HEK293 (cell line): Measurements from ENCODE around the gene GBA2.
A peak's percentile ranks its signal among the peaks of the same experiment; 100 is the strongest.

Experiments used
- CTCF ChIA-PET: fragments of 350-600 bp; formaldehyde crosslinking; extraction: SDS; loops from one replicate; lab custom pipeline; 2021; ENCODE audit warnings: antibody characterized with exemption; lab: Yijun Ruan, JAX
- POLR2A ChIA-PET: fragments of 300-600 bp; formaldehyde crosslinking; extraction: SDS; loops from one replicate; lab custom pipeline; 2020; ENCODE audit warnings: antibody characterized with exemption, inconsistent platforms; lab: Yijun Ruan, JAX
- H3K27ac ChIP-seq: fragments of 200-500 bp; sonication (Bioruptor generic); 2 replicates; pipeline ENCODE4 v1.5.1; 2014; ENCODE audit warnings: low read depth, low read length, control low read depth, inconsistent platforms; ENCODE audit errors: extremely low read depth
- H3K36me3 ChIP-seq, 2 experiments: fragments of 200-500 bp in 1 of 2; sonication (Bioruptor generic) in 1 of 2; 1 replicate in 1 of 2; 2 replicates in 1 of 2; pipeline ENCODE4 v1.5.1; 2014 to 2017; ENCODE audit warnings: inconsistent platforms in 2 of 2, low read length in 2 of 2; ENCODE audit not compliant: control insufficient read depth in 2 of 2, insufficient read depth in 1 of 2
- H3K4me1 ChIP-seq: fragments of 200-500 bp; sonication (Bioruptor generic); 2 replicates; pipeline ENCODE4 v1.5.1; 2014; ENCODE audit warnings: mild to moderate bottlenecking, low read length, inconsistent platforms; ENCODE audit not compliant: control insufficient read depth, insufficient read depth
- H3K4me3 ChIP-seq: 2 replicates; pipeline ENCODE4 v1.5.1; 2011; ENCODE audit warnings: low read depth, mild to moderate bottlenecking, control low read depth, low read length, moderate library complexity
- H3K9me3 ChIP-seq: fragments of 200-500 bp; sonication (Bioruptor generic); 2 replicates; pipeline ENCODE4 v1.5.1; 2014; ENCODE audit warnings: low read depth, low read length, inconsistent platforms; ENCODE audit not compliant: control insufficient read depth, insufficient read depth
- OSR2 ChIP-seq: fragments of 450-650 bp; formaldehyde crosslinking; IDR thresholded peaks from 2 replicates; pipeline ENCODE4 v1.5.1; 2016; ENCODE audit warnings: missing biosample characterization, missing genetic modification characterization
- PRDM6 ChIP-seq: fragments of 450-650 bp; formaldehyde crosslinking; IDR thresholded peaks from 2 replicates; pipeline ENCODE4 v1.5.1; 2017; ENCODE audit warnings: missing biosample characterization, missing genetic modification characterization
- SP3 ChIP-seq: fragments of 450-650 bp; formaldehyde crosslinking; IDR thresholded peaks from 2 replicates; pipeline ENCODE4 v1.5.1; 2016; ENCODE audit warnings: missing biosample characterization, missing genetic modification characterization
- ZBTB8A ChIP-seq: fragments of 450-650 bp; formaldehyde crosslinking; IDR thresholded peaks from 2 replicates; pipeline ENCODE4 v1.5.1; 2016; ENCODE audit warnings: missing biosample characterization, missing genetic modification characterization
- ZNF202 ChIP-seq: fragments of 450-650 bp; formaldehyde crosslinking; IDR thresholded peaks from 2 replicates; pipeline ENCODE4 v1.5.1; 2016; ENCODE audit warnings: missing biosample characterization, missing genetic modification characterization, borderline replicate concordance
- ZNF23 ChIP-seq: fragments of 450-650 bp; formaldehyde crosslinking; IDR thresholded peaks from 2 replicates; pipeline ENCODE4 v1.5.1; 2016; ENCODE audit warnings: missing biosample characterization, missing genetic modification characterization, borderline replicate concordance
- ZNF394 ChIP-seq: fragments of 450-650 bp; formaldehyde crosslinking; IDR thresholded peaks from 2 replicates; pipeline ENCODE4 v1.5.1; 2016; ENCODE audit warnings: missing biosample characterization, missing genetic modification characterization, mild to moderate bottlenecking, moderate library complexity, borderline replicate concordance
- ZNF426 ChIP-seq: fragments of 450-650 bp; formaldehyde crosslinking; IDR thresholded peaks from 2 replicates; pipeline ENCODE4 v1.5.1; 2017; ENCODE audit warnings: missing biosample characterization, missing genetic modification characterization, mild to moderate bottlenecking, inconsistent platforms, moderate library complexity
- ZNF530 ChIP-seq: fragments of 450-650 bp; formaldehyde crosslinking; IDR thresholded peaks from 2 replicates; pipeline ENCODE4 v1.5.1; 2016; ENCODE audit warnings: low read depth, missing biosample characterization, missing genetic modification characterization
- ZNF548 ChIP-seq: fragments of 450-650 bp; formaldehyde crosslinking; IDR thresholded peaks from 2 replicates; pipeline ENCODE4 v1.5.1; 2016; ENCODE audit warnings: missing biosample characterization, missing genetic modification characterization
- ZNF560 ChIP-seq: fragments of 450-650 bp; formaldehyde crosslinking; IDR thresholded peaks from 2 replicates; pipeline ENCODE4 v1.5.1; 2017; ENCODE audit warnings: missing biosample characterization, missing genetic modification characterization, borderline replicate concordance
- ZNF580 ChIP-seq: fragments of 450-650 bp; formaldehyde crosslinking; IDR thresholded peaks from 2 replicates; pipeline ENCODE4 v1.5.1; 2016; ENCODE audit warnings: missing biosample characterization, missing genetic modification characterization
- ZNF600 ChIP-seq: fragments of 450-650 bp; formaldehyde crosslinking; IDR thresholded peaks from 2 replicates; pipeline ENCODE4 v1.5.1; 2016; ENCODE audit warnings: missing biosample characterization, missing genetic modification characterization
- TF ChIP-seq, protein P1 (sequence below): fragments of 450-650 bp; IDR thresholded peaks from 2 replicates; pipeline ENCODE4 v1.5.1; 2018; ENCODE audit warnings: missing biosample characterization, missing genetic modification characterization
- TF ChIP-seq, protein P2 (sequence below): fragments of 450-650 bp; formaldehyde crosslinking; IDR thresholded peaks from 2 replicates; pipeline ENCODE4 v1.5.1; 2016; ENCODE audit warnings: missing biosample characterization, missing genetic modification characterization
- TF ChIP-seq, protein P3 (sequence below): fragments of 450-650 bp; formaldehyde crosslinking; IDR thresholded peaks from 2 replicates; pipeline ENCODE4 v1.5.1; 2016; ENCODE audit warnings: missing biosample characterization, missing genetic modification characterization, borderline replicate concordance

The GBA2 gene

GRCh38 chr9:35771943-35772342 lies 22.9 kb upstream of the GBA2 start:
- no peak overlapping the region for H3K27ac ChIP-seq
- ChIA-PET CTCF (interaction anchor here (0.9 to 2.8 kb wide), 6 partner anchors 10 to 183 kb away, joined by 3 to 18 read pairs (median 4); no protein-coding TSS in a partner anchor), POLR2A (no interaction called here)
- H3K36me3 ChIP-seq, result no peaks in the 10 kb centered on the region
- no peaks in the 10 kb centered on the region for H3K9me3 ChIP-seq
- TF ChIP-seq, protein P1, sequence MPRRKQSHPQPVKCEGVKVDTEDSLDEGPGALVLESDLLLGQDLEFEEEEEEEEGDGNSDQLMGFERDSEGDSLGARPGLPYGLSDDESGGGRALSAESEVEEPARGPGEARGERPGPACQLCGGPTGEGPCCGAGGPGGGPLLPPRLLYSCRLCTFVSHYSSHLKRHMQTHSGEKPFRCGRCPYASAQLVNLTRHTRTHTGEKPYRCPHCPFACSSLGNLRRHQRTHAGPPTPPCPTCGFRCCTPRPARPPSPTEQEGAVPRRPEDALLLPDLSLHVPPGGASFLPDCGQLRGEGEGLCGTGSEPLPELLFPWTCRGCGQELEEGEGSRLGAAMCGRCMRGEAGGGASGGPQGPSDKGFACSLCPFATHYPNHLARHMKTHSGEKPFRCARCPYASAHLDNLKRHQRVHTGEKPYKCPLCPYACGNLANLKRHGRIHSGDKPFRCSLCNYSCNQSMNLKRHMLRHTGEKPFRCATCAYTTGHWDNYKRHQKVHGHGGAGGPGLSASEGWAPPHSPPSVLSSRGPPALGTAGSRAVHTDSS, result peak; percentile 28; the same call in 1 of the 2 replicates
- no peak for TF ChIP-seq OSR2 (tag by site-specific recombination)
- TF ChIP-seq ZNF530 (tag by site-specific recombination), result no peak
- 0 out of 2 replicates have a peak, but pooled peaks have one; percentile 2 for TF ChIP-seq PRDM6
- H3K4me1 ChIP-seq, result peaks cover 18% of the 10 kb centered on the region
- no peak overlapping the region for H3K4me3 ChIP-seq

GRCh38 chr9:35771534-35771933 lies 22.5 kb upstream of the GBA2 start:
- CTCF ChIA-PET, result interaction anchor here (0.6 to 2.8 kb wide), 6 partner anchors 10 to 183 kb away, joined by 3 to 18 read pairs (median 4); no protein-coding TSS in a partner anchor
- H3K36me3 ChIP-seq, result no peaks in the 10 kb centered on the region
- no peak overlapping the region for H3K4me3 ChIP-seq
- no peak overlapping the region for H3K27ac ChIP-seq
- POLR2A ChIA-PET, result no interaction called here
- peaks cover 18% of the 10 kb centered on the region for H3K4me1 ChIP-seq
- no peak for TF ChIP-seq SP3 (tag by site-specific recombination)
- no peak for TF ChIP-seq ZBTB8A (tag by site-specific recombination)
- peak; percentile 84 for TF ChIP-seq PRDM6
- TF ChIP-seq, protein P2, sequence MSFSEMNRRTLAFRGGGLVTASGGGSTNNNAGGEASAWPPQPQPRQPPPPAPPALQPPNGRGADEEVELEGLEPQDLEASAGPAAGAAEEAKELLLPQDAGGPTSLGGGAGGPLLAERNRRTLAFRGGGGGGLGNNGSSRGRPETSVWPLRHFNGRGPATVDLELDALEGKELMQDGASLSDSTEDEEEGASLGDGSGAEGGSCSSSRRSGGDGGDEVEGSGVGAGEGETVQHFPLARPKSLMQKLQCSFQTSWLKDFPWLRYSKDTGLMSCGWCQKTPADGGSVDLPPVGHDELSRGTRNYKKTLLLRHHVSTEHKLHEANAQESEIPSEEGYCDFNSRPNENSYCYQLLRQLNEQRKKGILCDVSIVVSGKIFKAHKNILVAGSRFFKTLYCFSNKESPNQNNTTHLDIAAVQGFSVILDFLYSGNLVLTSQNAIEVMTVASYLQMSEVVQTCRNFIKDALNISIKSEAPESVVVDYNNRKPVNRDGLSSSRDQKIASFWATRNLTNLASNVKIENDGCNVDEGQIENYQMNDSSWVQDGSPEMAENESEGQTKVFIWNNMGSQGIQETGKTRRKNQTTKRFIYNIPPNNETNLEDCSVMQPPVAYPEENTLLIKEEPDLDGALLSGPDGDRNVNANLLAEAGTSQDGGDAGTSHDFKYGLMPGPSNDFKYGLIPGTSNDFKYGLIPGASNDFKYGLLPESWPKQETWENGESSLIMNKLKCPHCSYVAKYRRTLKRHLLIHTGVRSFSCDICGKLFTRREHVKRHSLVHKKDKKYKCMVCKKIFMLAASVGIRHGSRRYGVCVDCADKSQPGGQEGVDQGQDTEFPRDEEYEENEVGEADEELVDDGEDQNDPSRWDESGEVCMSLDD (tag by site-specific recombination), result no peak
- no peak for TF ChIP-seq ZNF426
- TF ChIP-seq ZNF23 (tag by site-specific recombination), result no peak
- no peaks in the 10 kb centered on the region for H3K9me3 ChIP-seq

- Histone ChIP-seq H3K4me3 (no peak overlapping the region), H3K4me1 (peaks cover 18% of the 10 kb centered on the region), H3K36me3 (no peaks in the 10 kb centered on the region), H3K9me3 (no peaks in the 10 kb centered on the region), H3K27ac (no peak overlapping the region)
- TF ChIP-seq, protein P3, sequence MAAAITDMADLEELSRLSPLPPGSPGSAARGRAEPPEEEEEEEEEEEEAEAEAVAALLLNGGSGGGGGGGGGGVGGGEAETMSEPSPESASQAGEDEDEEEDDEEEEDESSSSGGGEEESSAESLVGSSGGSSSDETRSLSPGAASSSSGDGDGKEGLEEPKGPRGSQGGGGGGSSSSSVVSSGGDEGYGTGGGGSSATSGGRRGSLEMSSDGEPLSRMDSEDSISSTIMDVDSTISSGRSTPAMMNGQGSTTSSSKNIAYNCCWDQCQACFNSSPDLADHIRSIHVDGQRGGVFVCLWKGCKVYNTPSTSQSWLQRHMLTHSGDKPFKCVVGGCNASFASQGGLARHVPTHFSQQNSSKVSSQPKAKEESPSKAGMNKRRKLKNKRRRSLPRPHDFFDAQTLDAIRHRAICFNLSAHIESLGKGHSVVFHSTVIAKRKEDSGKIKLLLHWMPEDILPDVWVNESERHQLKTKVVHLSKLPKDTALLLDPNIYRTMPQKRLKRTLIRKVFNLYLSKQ (tag by site-specific recombination), result no peak
- TF ChIP-seq ZNF548 (tag by site-specific recombination) (no peak), ZNF560 (no peak), ZNF394 (tag by site-specific recombination) (no peak), ZNF580 (tag by site-specific recombination) (no peak), ZNF600 (tag by site-specific recombination) (0 out of 2 replicates have a peak, but pooled peaks have one; percentile 9), ZNF202 (tag by site-specific recombination) (no peak)
- ChIA-PET CTCF (interaction anchor here (0.6 to 2.8 kb wide), 8 partner anchors 10 to 184 kb away, joined by 3 to 18 read pairs (median 3); no protein-coding TSS in a partner anchor), POLR2A (interaction anchor here (0.5 kb wide), 1 partner anchor 795 kb away, joined by 4 read pairs; no protein-coding TSS in a partner anchor)
Observed at GRCh38 chr9:35771075-35771433, 22.0 kb upstream of the GBA2 start.
